GM23338 (cell line): Measurements from ENCODE around the gene SLC22A4. TPM values are rescaled to one million over a fixed set of nuclear protein-coding genes. Genes with fewer than 3 reads are reported as not detected.

ENCODE experiments used
- ATAC-seq: fragments of 200-7000 bp; cut with Tn5 transposase; 3 replicates; pipeline ENCODE4 v1.9.1; 2020
- DNase-seq: peaks from one replicate; pipeline ENCODE4 v3.0.0-alpha.2; 2015; ENCODE audit warnings: low spot score
- H2AFZ ChIP-seq: fragments of 200-600 bp; sonication (generic); 2 replicates; pipeline ENCODE4 v1.8.0; 2016; ENCODE audit warnings: antibody characterized with exemption, mild to moderate bottlenecking, moderate library complexity
- H3F3A ChIP-seq: fragments of 200-600 bp; sonication (generic); replicated peaks from 2 replicates; pipeline ENCODE4 v1.8.0; 2017; ENCODE audit warnings: antibody characterized with exemption, mixed run types, low read depth
- H3K27ac ChIP-seq: fragments of 200-600 bp; sonication (generic); 2 replicates; pipeline ENCODE4 v1.6.1; 2016; ENCODE audit warnings: low read depth
- H3K27me3 ChIP-seq: fragments of 200-600 bp; sonication (generic); 2 replicates; pipeline ENCODE4 v1.8.0; 2016; ENCODE audit warnings: mild to moderate bottlenecking, mixed run types, moderate library complexity; ENCODE audit not compliant: insufficient read depth
- H3K36me3 ChIP-seq: fragments of 200-600 bp; sonication (generic); 2 replicates; pipeline ENCODE4 v1.8.0; 2016; ENCODE audit warnings: mild to moderate bottlenecking; ENCODE audit not compliant: insufficient read depth
- H3K4me1 ChIP-seq: fragments of 200-600 bp; sonication (generic); 2 replicates; pipeline ENCODE4 v1.8.0; 2016; ENCODE audit warnings: mild to moderate bottlenecking, moderate library complexity; ENCODE audit not compliant: insufficient read depth
- H3K4me2 ChIP-seq: fragments of 200-600 bp; sonication (generic); 2 replicates; pipeline ENCODE4 v1.7.1; 2017; ENCODE audit warnings: mixed run types
- H3K4me3 ChIP-seq: fragments of 200-600 bp; sonication (generic); 2 replicates; pipeline ENCODE4 v1.6.1; 2016; ENCODE audit warnings: mixed run types
- H3K79me2 ChIP-seq: fragments of 200-600 bp; sonication (generic); replicated peaks from 2 replicates; pipeline ENCODE4 v1.8.0; 2017; ENCODE audit warnings: mild to moderate bottlenecking; ENCODE audit not compliant: insufficient read depth
- H3K9me2 ChIP-seq: fragments of 200-600 bp; sonication (generic); 2 replicates; pipeline ENCODE4 v1.8.0; 2017; ENCODE audit not compliant: insufficient read depth
- H4K20me1 ChIP-seq: fragments of 200-600 bp; sonication (generic); replicated peaks from 2 replicates; pipeline ENCODE4 v1.8.0; 2017; ENCODE audit warnings: mild to moderate bottlenecking; ENCODE audit not compliant: insufficient read depth
- H3K27ac Mint-ChIP-seq: 2 replicates; pipeline ENCODE4 v1.8.0; 2020; ENCODE audit warnings: inconsistent platforms, mild to moderate bottlenecking, moderate library complexity, mixed read lengths
- H3K27me3 Mint-ChIP-seq: 3 replicates; pipeline ENCODE4 v1.8.0; 2022; ENCODE audit warnings: low read depth, mild to moderate bottlenecking, moderate library complexity, mixed read lengths, inconsistent platforms; ENCODE audit not compliant: insufficient read depth, poor library complexity
- H3K36me3 Mint-ChIP-seq: 3 replicates; pipeline ENCODE4 v1.8.0; 2021; ENCODE audit warnings: low read depth, mild to moderate bottlenecking, inconsistent platforms, moderate library complexity, mixed read lengths
- H3K4me1 Mint-ChIP-seq: 3 replicates; pipeline ENCODE4 v1.8.0; 2020; ENCODE audit warnings: mild to moderate bottlenecking, inconsistent platforms, mixed read lengths
- H3K4me3 Mint-ChIP-seq: 3 replicates; pipeline ENCODE4 v1.8.0; 2021; ENCODE audit warnings: moderate library complexity, mild to moderate bottlenecking, inconsistent platforms, mixed read lengths
- H3K9me3 Mint-ChIP-seq: 3 replicates; pipeline ENCODE4 v1.8.0; 2020; ENCODE audit warnings: moderate library complexity, mild to moderate bottlenecking, inconsistent platforms, mixed read lengths
- CREB1 ChIP-seq: fragments of 250-450 bp; sonication (Bioruptor Pico); IDR thresholded peaks from 2 replicates; pipeline ENCODE4 v1.5.0; 2020; ENCODE audit warnings: low read depth, mild to moderate bottlenecking, moderate library complexity
- CTCF ChIP-seq, 2 experiments: fragments of 200-600 bp in 1 of 2; sonication (generic) in 1 of 2; conservative IDR thresholded peaks; 2 replicates each; pipeline versions ENCODE4 v1.5.1 to v1.6.1; 2016 to 2017; ENCODE audit warnings: antibody characterized with exemption in 2 of 2, low read depth in 2 of 2, mild to moderate bottlenecking in 2 of 2, moderate library complexity in 1 of 2
- ETS1 ChIP-seq: IDR thresholded peaks from 2 replicates; pipeline ENCODE4 v1.6.1; 2016; ENCODE audit warnings: antibody characterized with exemption
- EZH2 ChIP-seq: fragments of 200-600 bp; sonication (generic); IDR thresholded peaks from one replicate; pipeline ENCODE4 v1.8.0; 2017; ENCODE audit warnings: antibody characterized with exemption, mild to moderate bottlenecking, low read depth; ENCODE audit not compliant: unreplicated experiment
- EZH2phosphoT487 ChIP-seq: fragments of 200-600 bp; sonication (generic); IDR thresholded peaks from one replicate; pipeline ENCODE4 v1.8.1; 2018; ENCODE audit warnings: antibody characterized with exemption; ENCODE audit not compliant: unreplicated experiment
- JUNB ChIP-seq: IDR thresholded peaks from one replicate; pipeline ENCODE4 v1.6.1; 2016; ENCODE audit warnings: antibody characterized with exemption; ENCODE audit not compliant: unreplicated experiment
- NANOG ChIP-seq: IDR thresholded peaks from 2 replicates; pipeline ENCODE4 v1.6.1; 2016; ENCODE audit warnings: antibody characterized with exemption, borderline replicate concordance
- POLR2AphosphoS5 ChIP-seq: IDR thresholded peaks from 2 replicates; pipeline ENCODE4 v1.6.1; 2016; ENCODE audit warnings: antibody characterized with exemption, low read depth
- STAT1 ChIP-seq: IDR thresholded peaks from one replicate; pipeline ENCODE4 v1.6.1; 2016; ENCODE audit warnings: antibody characterized with exemption; ENCODE audit not compliant: unreplicated experiment
- ZNF114 ChIP-seq: fragments of 250-450 bp; sonication (Bioruptor Pico); IDR thresholded peaks from 2 replicates; pipeline ENCODE4 v1.5.0; 2020; ENCODE audit warnings: mild to moderate bottlenecking, moderate library complexity
- ZNF331 ChIP-seq: fragments of 250-450 bp; sonication (Bioruptor Pico); IDR thresholded peaks from 2 replicates; pipeline ENCODE4 v1.5.0; 2020; ENCODE audit warnings: low read depth, mild to moderate bottlenecking, moderate library complexity
- polyA plus RNA-seq: library from polyadenylated mRNA; unstranded; fragments of >200 nt; fragmentation: Nextera tagmentation; extraction: Ambion mirVana; gene quantifications from 2 replicates; pipeline ENCODE4 v1.2.1, GENCODE V29; 2016
- total RNA-seq: library from RNA; depleted of rRNA; stranded (reverse); fragments of >200 nt; shearing (Covaris generic); gene quantifications from 2 replicates; pipeline ENCODE4 v1.2.3, GENCODE V29; 2014

The SLC22A4 gene
- total and polyA plus RNA-seq, 2 experiments from 2014 or later: 0.28 to 0.40 TPM

GRCh38 chr5:132334812-132335211 is 40.6 kb downstream of the SLC22A4 start (continued):
- no peak for TF ChIP-seq ZNF114
- no peak for TF ChIP-seq EZH2phosphoT487

GRCh38 chr5:132335402-132335801 is 41.2 kb downstream of the SLC22A4 start:
- H3K4me3 Mint-ChIP-seq: no peak overlapping the region
- H3K27me3 ChIP-seq: no peaks in the 10 kb centered on the region
- no peak for TF ChIP-seq EZH2
- TF ChIP-seq EZH2phosphoT487: no peak
- no peak for TF ChIP-seq ETS1
- no peak overlapping the region for H3K27ac Mint-ChIP-seq
- H3K4me1 ChIP-seq: 0 out of 2 replicates have a peak, but pooled peaks cover 3% of the 10 kb centered on the region
- H3K9me2 ChIP-seq: no peaks in the 10 kb centered on the region
- H3K9me3 Mint-ChIP-seq: peaks cover 12% of the 10 kb centered on the region
- H3F3A ChIP-seq: no peaks in the 10 kb centered on the region
- H2AFZ ChIP-seq: no peak overlapping the region
- H3K4me1 Mint-ChIP-seq: peaks cover 23% of the 10 kb centered on the region; the same call in 2 of the 3 replicates
- H3K79me2 ChIP-seq: no peaks in the 10 kb centered on the region
- H3K4me2 ChIP-seq: no peak overlapping the region
- no peaks in the 10 kb centered on the region for H4K20me1 ChIP-seq
- H3K4me3 ChIP-seq: no peak overlapping the region
- peaks cover 1% of the 10 kb centered on the region for H3K27me3 Mint-ChIP-seq
- H3K36me3 Mint-ChIP-seq: peaks cover 10% of the 10 kb centered on the region; the same call in 1 of the 3 replicates
- H3K36me3 ChIP-seq: no peaks in the 10 kb centered on the region
- ATAC-seq (no peak), DNase-seq (no peak)
- no peak overlapping the region for H3K27ac ChIP-seq

GRCh38 chr5:132339502-132339901 is 45.3 kb downstream of the SLC22A4 start:
- Histone ChIP-seq H3K4me1 (0 out of 2 replicates have a peak, but pooled peaks cover 3% of the 10 kb centered on the region), H3K27ac (no peak overlapping the region), H3K36me3 (no peaks in the 10 kb centered on the region), H3K4me3 (no peak overlapping the region), H2AFZ (no peak overlapping the region), H4K20me1 (no peaks in the 10 kb centered on the region), H3K79me2 (no peaks in the 10 kb centered on the region), H3K27me3 (no peaks in the 10 kb centered on the region), H3K9me2 (no peaks in the 10 kb centered on the region), H3F3A (no peaks in the 10 kb centered on the region), H3K4me2 (no peak overlapping the region)
- ATAC-seq: no peak
- Mint-ChIP-seq H3K27ac (no peak overlapping the region), H3K27me3 (peaks cover 1% of the 10 kb centered on the region), H3K4me1 (peaks cover 17% of the 10 kb centered on the region; the same call in 2 of the 3 replicates), H3K4me3 (no peak overlapping the region), H3K36me3 (peaks cover 10% of the 10 kb centered on the region; the same call in 1 of the 3 replicates), H3K9me3 (peaks cover 12% of the 10 kb centered on the region)
- no peak for DNase-seq
- no peak for TF ChIP-seq ZNF331 (CRISPR knock-in tag)
- TF ChIP-seq ETS1: no peak
- no peak for TF ChIP-seq NANOG
- no peak for TF ChIP-seq STAT1
- TF ChIP-seq CREB1 (CRISPR knock-in tag): no peak
- no peak for TF ChIP-seq EZH2
- TF ChIP-seq CTCF (conservative IDR thresholded peaks at IDR 0.05; ENCODE audit: low read depth in 2 of 2): no peak
- no peak for TF ChIP-seq ZNF114
- TF ChIP-seq JUNB: no peak
- TF ChIP-seq POLR2AphosphoS5: no peak
